Fibroblast of lung (primary cell): ENCODE data around the gene FAM236A.
"Not testable (repeated sequence)": the region's sequence is repeated elsewhere in the genome, so short reads cannot be mapped to it uniquely, and the experiment has no call there.

ENCODE experiments used
- CTCF ChIP-seq, 2 donors: IDR thresholded peaks in 1 of 2; conservative IDR thresholded peaks in 1 of 2; 1 replicate in 1 of 2; 2 replicates in 1 of 2; pipeline ENCODE4 v1.5.1; 2011 to 2012; ENCODE audit warnings: low read length in 2 of 2, control low read depth in 1 of 2, inconsistent platforms in 1 of 2, low read depth in 1 of 2, mild to moderate bottlenecking in 1 of 2
- EZH2 ChIP-seq: IDR thresholded peaks from 2 replicates; pipeline ENCODE4 v1.5.1; 2012; ENCODE audit warnings: low read length, control low read depth, mild to moderate bottlenecking; ENCODE audit errors: missing control alignments

GRCh38 chrX:72937906-72938305 is at the start of gene FAM236A:
- not testable (repeated sequence) for TF ChIP-seq CTCF (conservative IDR thresholded peaks at IDR 0.05 in 1 of 2, IDR thresholded peaks at IDR 0.05 in 1 of 2; ENCODE audit: low read depth in 1 of 2, low read length in 2 of 2); EZH2
